Measurements from ENCODE around the gene WWOX.

Gene WWOX

GRCh38 chr16:78784771-78785170, 685.3 kb downstream of the WWOX start:
- TF ChIP-seq ZC3H10 (CRISPR knock-in tag; IDR thresholded peaks at IDR 0.05) = no peak
- TF ChIP-seq CSDC2 (CRISPR knock-in tag; IDR thresholded peaks at IDR 0.05) = no peak
- no peak for TF ChIP-seq ARNTL (CRISPR knock-in tag; IDR thresholded peaks at IDR 0.05; ENCODE audit: borderline replicate concordance, low read depth)
- no peak for TF ChIP-seq PATZ1 (CRISPR knock-in tag; IDR thresholded peaks at IDR 0.05; ENCODE audit: borderline replicate concordance)
- TF ChIP-seq GLIS3 (CRISPR knock-in tag; IDR thresholded peaks at IDR 0.05) = no peak
- no peak for TF ChIP-seq BACH2 (CRISPR knock-in tag; IDR thresholded peaks at IDR 0.05; ENCODE audit: borderline replicate concordance)
- TF ChIP-seq ISL1 (CRISPR knock-in tag; IDR thresholded peaks at IDR 0.05) = no peak
- TF ChIP-seq OSR1 (CRISPR knock-in tag; IDR thresholded peaks at IDR 0.05) = no peak
- no peak for TF ChIP-seq TCF4 (CRISPR knock-in tag; IDR thresholded peaks at IDR 0.05; ENCODE audit: borderline replicate concordance)
- no peak for TF ChIP-seq RARB (CRISPR knock-in tag; IDR thresholded peaks at IDR 0.05)
- TF ChIP-seq PPARA (CRISPR knock-in tag; IDR thresholded peaks at IDR 0.05; ENCODE audit: borderline replicate concordance) = no peak
- no peak for TF ChIP-seq ZNF70 (CRISPR knock-in tag; IDR thresholded peaks at IDR 0.05)
- no peak for ATAC-seq

GRCh38 chr16:78785218-78785617, 685.8 kb downstream of the WWOX start:
- TF ChIP-seq OSR1 (CRISPR knock-in tag; IDR thresholded peaks at IDR 0.05) (no peak), PATZ1 (CRISPR knock-in tag; IDR thresholded peaks at IDR 0.05; ENCODE audit: borderline replicate concordance) (no peak), ZFP30 (CRISPR knock-in tag; IDR thresholded peaks at IDR 0.05) (no peak), CREB5 (CRISPR knock-in tag; IDR thresholded peaks at IDR 0.05; ENCODE audit: low read depth) (no peak), SNAI2 (CRISPR knock-in tag; IDR thresholded peaks at IDR 0.05) (no peak), TSHZ2 (CRISPR knock-in tag; IDR thresholded peaks at IDR 0.05) (no peak), POU6F1 (CRISPR knock-in tag; IDR thresholded peaks at IDR 0.05; ENCODE audit: borderline replicate concordance, low read depth) (no peak), ESRRG (CRISPR knock-in tag; IDR thresholded peaks at IDR 0.05) (no peak)
- ATAC-seq = no peak

GRCh38 chr16:78786635-78787034, 687.2 kb downstream of the WWOX start:
- ATAC-seq = no peak
- TF ChIP-seq ZNF70 (CRISPR knock-in tag; IDR thresholded peaks at IDR 0.05) (no peak), RARB (CRISPR knock-in tag; IDR thresholded peaks at IDR 0.05) (no peak), POU6F1 (CRISPR knock-in tag; IDR thresholded peaks at IDR 0.05; ENCODE audit: borderline replicate concordance, low read depth) (no peak), ZNF8 (CRISPR knock-in tag; IDR thresholded peaks at IDR 0.05) (no peak), PATZ1 (CRISPR knock-in tag; IDR thresholded peaks at IDR 0.05; ENCODE audit: borderline replicate concordance) (no peak), TSHZ2 (CRISPR knock-in tag; IDR thresholded peaks at IDR 0.05) (no peak), TCF4 (CRISPR knock-in tag; IDR thresholded peaks at IDR 0.05; ENCODE audit: borderline replicate concordance) (no peak), SNAI2 (CRISPR knock-in tag; IDR thresholded peaks at IDR 0.05) (no peak), PPARA (CRISPR knock-in tag; IDR thresholded peaks at IDR 0.05; ENCODE audit: borderline replicate concordance) (no peak), GLIS3 (CRISPR knock-in tag; IDR thresholded peaks at IDR 0.05) (no peak), ZFP3 (CRISPR knock-in tag; IDR thresholded peaks at IDR 0.05) (no peak), ZFP30 (CRISPR knock-in tag; IDR thresholded peaks at IDR 0.05) (no peak), BACH2 (CRISPR knock-in tag; IDR thresholded peaks at IDR 0.05; ENCODE audit: borderline replicate concordance) (no peak), ARNTL (CRISPR knock-in tag; IDR thresholded peaks at IDR 0.05; ENCODE audit: borderline replicate concordance, low read depth) (no peak), CSDC2 (CRISPR knock-in tag; IDR thresholded peaks at IDR 0.05) (no peak)

Data from SK-N-SH treated with all-trans-retinoic acid at 6 μM for 48 hours (cell line).